Stimulated activated CD8-positive, alpha-beta memory T cell treated with anti-CD3 and anti-CD28 coated beads, Interleukin-2, amount 100 ng/mL, for 1 hour (primary cell): ENCODE results near the gene DDOST.

Source experiments
- DNase-seq, 2 donors: peaks; one replicate each; pipeline ENCODE4 v3.0.0-alpha.2; 2020; ENCODE audit warnings: low read depth in 2 of 2

Gene DDOST

GRCh38 chr1:20661207-20662109, at the start of gene DDOST:
TSS of gene DDOST (minus strand) at chr1:20661369. CDS start at chr1:20661350, 19 bp downstream.
- DNase-seq: peak; percentile 84 to 86

DNA sequence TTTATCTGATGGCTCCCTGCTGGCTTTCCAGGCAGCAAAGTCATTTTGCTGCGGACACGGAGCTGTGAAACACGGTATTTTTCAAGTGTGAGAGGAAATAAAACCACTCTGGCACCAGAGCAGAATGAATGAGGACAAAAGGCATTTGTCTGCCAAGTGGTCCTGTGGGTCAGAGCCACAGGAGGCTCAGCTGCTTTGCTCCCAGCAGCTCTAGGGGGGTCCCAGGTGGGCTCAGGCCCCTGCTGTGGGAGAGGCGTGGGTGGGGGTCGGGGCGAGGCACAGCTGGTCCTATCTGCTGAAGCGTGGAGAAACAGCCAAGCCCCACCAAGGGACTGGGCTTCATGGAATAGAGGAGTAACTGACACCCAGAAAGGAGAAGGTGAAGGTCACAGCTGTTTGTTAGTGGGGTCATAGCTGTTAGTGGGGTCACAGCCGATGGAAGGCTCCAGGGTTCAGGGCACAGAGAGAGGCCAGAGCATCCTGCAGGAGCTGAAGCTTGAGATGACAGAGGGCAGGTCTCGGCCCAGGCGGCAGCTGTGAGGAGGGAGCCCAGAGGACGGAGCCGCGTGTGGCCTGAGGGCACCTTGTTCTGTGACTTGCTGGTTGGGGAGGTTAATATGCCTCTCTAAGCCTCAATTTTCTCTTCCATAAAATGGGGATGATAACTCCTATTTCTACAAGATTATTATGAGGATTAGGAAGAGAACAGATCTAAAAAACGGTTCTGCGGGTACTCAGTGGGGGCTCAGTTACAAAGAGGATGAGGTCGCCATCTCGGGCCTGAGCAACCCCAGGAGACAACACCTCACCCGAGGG, 49.5 kb upstream of the DDOST start:
- no peak for DNase-seq

DNA sequence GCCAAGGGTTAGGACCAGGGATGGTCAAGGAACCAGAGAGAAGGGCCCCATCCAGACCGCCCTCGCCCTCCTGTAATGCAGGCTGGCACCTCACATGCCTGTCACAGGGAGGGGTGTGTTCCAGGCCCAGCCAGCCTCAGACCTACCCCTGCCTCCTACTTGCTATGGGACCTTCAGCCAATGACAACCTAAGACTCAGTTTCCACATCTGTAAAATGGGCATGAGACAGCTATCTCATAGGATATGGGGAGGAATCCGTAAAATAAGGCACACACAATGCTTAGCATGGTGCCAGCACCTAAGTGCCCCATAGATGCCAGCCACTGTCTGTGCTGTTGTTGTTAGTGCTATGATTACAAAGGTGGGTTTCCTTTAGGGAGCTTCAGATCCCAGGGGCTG, 48.7 kb upstream of the DDOST start:
- no peak for DNase-seq

DNA sequence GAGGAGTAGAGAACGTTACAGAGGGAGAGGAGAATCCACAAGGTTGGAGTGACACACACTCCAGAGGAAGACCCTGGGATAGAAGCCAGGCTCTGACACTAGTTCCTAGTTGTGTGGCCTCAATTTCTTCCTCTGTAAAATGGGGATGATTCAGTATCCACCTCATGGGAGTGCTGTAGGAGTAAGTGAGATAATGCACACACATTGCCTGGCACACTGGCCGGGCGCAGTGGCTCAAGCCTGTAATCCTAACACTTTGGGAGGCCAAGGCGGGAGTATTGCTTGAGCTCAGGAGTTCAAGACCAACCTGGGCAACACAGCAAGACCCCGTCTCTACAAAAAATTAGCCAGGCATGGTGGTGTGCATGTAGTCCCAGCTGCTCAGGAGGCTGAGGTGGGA, 47.7 kb upstream of the DDOST start:
- no peak for DNase-seq

- DNase-seq: no peak
Measured at GRCh38 chr1:20708057-20708456, 46.9 kb upstream of the DDOST start.

DNA sequence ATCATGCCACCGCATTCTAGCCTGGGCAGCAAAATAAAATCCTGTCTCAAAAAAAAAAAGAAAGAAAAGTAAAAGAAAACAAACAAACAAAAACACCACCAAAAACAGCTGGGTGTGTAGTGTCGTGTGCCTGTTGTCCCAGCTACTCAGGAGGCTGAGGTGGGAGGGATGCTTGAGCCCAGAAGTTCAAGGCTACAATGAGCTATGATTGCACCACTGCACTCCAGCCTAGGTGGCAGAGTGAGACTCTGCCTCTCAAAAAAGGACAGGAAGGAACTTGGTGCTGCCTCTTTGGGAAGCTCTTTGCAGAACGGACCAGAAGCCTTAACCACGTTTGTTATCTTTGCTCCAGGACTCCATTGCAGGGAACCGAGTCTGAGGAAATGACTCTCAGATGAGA, 45.7 kb upstream of the DDOST start:
- no peak for DNase-seq

DNA sequence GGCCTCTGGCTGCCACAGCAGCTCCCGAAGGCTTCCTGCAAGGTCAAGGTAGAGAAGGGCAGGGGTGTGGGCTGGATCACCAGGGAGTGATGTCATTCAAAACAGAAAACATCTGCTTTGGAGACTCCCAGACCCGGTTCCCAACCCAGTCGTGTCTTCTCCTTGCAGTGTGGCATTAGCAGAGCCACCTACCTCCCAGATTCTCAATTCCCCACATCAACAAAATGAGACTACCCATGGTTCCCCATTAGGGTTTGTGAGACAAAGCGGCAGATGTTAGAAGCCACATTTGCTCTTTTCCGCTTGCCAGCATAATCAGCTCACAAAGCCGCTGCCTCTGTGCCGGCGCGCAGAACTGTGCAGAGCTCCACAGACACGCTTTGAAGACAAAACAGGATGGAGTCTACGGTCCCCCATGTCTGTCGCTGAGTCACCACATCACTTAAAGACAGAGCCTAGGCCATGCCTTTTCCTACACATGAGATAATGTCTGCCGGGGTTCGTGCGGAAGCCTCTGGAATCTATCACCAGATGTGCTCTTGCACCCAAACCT, 44.1 kb upstream of the DDOST start:
- no peak for DNase-seq

DNA sequence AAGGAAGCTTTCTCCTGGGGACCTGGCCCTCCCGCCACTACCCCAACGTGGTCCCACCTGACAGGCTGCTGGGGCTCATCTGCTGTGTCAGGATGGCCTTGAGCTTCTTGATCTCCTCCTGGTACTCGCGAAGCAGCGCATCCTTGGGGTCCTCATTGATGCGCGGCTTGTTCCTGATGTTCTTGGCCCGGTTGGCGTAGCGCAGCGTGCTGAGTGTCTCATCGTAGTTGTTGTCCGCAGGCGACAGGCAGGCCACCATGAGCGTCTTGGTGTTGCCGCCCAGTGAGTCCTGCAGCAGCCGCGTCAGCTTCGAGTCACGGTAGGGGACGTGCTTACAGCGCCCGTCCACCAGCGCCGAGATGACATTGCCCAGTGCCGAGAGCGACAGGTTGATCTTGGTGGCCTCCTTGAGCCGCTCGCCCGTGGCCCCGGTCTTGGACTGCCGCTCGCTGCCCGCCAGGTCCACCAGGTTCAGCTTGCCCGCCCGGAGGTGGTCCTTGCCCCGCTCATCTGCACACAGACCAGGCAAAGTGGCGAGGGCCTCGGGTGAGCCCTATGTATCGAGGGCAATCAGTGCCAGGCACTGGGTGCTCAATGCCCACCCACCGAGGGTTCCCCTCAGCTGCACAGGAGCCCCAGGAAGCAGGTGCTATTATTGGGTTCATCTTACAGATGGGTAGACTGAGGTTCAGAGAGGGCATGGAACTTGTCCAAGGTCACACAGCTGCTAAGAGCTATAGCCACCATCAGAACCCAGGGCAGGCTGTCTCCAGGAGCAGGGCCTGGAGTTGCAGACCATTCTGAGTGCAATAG, 43.4 kb upstream of the DDOST start:
- no peak for DNase-seq

DNA sequence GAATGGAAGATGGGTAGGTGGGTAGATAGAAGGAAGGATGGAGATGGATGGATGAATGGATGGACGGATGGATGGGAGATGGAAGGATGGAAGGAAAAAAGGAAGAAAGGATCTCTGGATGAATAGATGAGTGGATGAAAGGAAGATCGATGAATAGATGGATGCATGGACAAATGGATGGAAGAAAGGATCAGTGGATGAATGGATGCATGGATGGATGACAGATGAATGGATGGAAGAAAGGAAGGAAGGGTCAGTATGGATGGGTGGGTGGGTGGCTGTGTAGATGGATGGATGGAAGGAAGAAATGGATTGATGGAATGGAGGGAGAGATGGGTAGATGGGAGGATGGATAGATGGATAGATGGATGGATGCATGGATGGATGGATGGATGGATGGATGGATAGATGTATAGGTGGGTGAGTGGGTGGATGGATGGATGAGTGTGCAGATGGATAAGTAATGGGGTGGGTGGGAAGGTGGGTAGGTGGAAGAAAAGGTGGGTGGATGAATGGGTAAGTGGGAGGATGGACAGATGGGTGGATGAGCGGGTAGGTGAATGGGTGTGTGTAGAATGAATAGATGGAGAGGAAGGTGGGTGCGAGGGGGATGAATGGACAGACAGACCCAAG, 42.1 kb upstream of the DDOST start:
- no peak for DNase-seq

- no peak for DNase-seq
Measured at GRCh38 chr1:20702416-20702815, 41.2 kb upstream of the DDOST start.

- DNase-seq: no peak
Measured at GRCh38 chr1:20701847-20702246, 40.7 kb upstream of the DDOST start.

GRCh38 chr1:20701446-20701845, 40.3 kb upstream of the DDOST start:
- no peak for DNase-seq

DNA sequence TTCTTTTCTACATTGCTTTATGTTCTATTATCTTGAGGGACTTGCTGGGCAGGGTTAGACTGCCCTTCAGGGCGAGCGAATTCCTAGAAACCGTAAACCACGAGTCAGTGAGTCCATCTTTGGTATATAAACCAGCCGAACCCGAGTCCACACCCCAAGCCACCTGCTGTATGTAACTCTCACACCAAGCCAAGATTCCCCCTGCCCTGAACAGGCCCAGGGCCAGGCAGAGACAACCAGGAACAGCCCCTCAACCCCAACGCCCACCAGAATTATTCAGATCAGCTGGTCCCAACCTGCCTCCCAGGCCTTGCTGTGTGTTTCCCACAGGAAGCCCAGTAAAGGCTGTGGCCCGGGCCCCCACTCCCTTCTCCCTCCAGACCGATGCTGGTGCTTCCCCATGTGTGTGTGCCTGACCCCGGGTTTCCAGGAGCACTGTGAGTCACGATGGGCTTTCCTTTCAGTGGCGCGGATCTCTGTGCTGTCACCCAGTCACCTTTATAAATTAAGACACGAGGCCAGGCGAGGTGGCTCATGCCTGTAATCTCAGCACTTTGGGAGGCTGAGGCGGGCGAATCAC, 39.6 kb upstream of the DDOST start:
- no peak for DNase-seq

- no peak for DNase-seq
Measured at GRCh38 chr1:20699558-20699957, 38.4 kb upstream of the DDOST start.

DNA sequence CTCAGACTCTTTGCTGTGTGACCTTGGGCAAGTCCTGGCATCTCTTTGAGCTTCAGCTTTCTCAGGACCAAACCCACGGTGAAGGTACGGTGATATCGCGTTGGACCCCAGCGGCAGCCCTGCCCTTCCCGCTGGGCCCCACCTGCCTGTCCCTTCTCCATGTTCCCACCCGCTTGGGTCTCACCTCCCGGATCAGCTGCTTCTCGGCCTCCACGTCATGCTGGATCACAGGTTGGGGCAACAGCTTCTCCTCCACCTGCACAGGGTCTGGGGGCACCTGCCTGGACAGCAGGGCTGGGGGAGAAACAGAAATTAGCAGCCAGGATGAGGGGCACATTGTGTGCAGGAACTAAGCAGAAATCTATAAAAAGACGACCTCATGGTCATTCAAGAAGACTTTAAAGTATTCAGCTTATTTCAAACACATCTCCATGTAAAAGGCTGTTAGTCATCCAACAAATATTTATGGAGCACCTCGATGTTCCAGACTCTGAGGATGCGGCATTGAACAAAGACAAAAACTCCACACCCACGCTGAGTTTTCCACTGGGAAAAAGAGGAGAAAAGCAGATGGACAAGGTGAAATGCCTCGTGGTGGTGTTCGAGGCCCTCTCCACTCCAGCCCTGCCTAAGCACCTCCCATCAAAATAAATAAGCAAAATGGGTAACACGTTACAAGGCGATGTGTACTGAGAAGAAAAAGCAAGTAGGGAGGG, 37.2 kb upstream of the DDOST start:
- no peak for DNase-seq

DNA sequence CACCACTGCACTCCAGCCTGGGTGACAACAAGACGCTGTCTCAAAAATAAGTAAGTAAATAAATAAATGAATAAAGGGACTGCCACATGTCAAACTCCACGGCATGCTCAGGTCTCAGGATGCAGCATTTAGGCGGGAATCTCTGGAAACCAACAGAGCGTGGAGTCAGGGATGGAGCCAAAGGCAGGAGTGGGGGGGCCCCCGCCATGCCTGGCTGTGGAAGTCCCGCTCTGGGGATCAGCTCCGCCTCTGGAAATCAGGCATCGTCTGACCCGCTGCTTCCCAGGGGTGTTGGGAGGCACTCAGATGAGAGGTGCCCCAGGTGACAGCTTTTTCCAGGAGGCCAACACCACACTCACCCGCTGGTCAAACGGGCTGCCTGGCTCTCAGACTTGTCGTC, 36.4 kb upstream of the DDOST start:
- DNase-seq: no peak

GRCh38 chr1:20696397-20697333, 35.5 kb upstream of the DDOST start:
- peak; percentile 30 to 53 for DNase-seq

GRCh38 chr1:20695515-20695914, 34.3 kb upstream of the DDOST start:
- DNase-seq: no peak

- DNase-seq: no peak
Measured at GRCh38 chr1:20693623-20694022, 32.5 kb upstream of the DDOST start.
